ENCODE measurements around the gene BTF3L4. TPM values are rescaled to one million over a fixed set of nuclear protein-coding genes. Genes with fewer than 3 reads are reported as not detected.

The BTF3L4 gene
- total RNA-seq: 16.1 and 26.5 TPM in 2 replicates

DNA sequence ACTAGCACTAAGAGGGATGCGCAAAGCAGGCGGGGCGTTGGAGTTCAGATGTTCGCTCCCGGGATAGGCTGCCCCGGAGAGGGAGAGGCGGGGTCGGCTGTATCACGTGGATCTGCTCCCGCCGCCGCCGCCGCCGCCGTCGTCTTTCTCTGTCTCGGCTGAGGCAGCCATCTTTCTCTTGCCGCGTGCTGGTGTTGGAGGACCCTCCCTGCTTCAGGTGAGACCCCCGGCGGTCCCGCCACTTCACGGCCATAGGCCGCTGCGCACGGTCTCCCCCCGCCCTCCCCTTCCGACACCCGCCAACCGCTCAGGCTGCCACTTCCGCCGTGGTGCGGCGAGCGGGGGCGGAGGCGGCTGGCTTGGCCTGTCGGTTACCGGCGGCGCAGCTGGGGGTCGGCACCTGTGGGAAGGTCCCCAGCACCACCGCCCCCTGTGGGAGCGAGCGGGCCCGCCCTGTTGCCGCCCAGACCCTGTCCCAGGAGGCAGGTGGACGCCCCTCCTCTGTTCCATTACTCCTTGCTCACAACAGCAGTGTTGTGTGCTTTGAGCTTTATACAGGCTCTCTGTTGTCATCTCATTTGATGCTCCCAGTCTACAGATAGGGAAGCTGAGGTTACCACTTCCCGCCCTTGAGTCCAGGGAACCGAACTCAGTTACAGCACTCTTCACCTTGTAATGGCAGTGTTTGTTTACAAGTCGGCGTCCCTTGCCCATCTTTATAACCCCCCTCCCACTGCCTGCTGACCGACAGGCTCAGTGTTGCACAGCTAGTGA is at the start of gene BTF3L4:
Gene BTF3L4 (plus strand): TSS at position 133 of the 774 bp plus-strand sequence. CDS start 3,553 bp downstream, outside the sequence.

DNA sequence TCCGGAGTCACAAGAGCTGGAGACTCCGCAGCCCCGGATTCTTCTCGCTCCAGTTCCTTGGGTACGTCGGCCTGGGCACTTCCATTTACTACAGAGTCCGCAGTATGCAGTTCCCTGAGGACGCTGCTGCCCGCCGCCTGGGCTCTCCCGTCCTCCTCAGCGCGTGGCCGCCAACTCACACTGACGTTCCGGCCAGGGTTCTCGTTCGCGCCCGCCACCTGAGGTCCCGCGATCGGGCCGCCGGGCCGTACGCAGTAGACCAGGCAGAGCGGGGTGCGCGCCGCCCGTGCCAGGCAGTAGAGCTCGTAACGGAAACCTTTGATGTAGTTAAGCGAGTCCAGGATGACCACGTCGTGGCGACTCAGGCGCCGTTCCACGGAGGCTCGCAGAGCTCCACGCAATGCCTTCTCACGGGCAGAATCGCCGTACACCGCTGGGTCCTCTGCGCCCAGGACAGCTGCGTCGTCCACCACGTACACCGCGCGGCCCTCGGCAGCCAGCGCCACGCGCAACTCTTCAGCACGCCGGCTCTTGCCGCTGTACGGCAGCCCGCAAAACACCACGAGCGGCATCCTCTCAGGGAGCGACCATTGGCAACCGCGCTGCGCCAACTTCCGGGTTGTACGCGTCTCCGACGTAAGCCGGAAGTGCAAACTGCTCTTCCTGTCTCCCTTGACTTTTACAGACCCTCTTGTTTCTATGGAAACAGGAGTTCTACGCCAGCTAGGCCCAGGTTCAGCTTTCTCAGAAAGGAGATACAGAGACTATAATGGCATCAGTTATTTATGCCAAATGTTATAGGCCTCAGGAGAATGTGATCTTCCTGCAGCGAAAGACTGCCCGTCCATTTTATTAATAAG is 22.7 kb upstream of the BTF3L4 start, which contains the start of gene KTI12:
Gene KTI12 (minus strand): TSS at position 621 of the 860 bp plus-strand sequence. CDS start 49 bp downstream, at position 572.

DNA sequence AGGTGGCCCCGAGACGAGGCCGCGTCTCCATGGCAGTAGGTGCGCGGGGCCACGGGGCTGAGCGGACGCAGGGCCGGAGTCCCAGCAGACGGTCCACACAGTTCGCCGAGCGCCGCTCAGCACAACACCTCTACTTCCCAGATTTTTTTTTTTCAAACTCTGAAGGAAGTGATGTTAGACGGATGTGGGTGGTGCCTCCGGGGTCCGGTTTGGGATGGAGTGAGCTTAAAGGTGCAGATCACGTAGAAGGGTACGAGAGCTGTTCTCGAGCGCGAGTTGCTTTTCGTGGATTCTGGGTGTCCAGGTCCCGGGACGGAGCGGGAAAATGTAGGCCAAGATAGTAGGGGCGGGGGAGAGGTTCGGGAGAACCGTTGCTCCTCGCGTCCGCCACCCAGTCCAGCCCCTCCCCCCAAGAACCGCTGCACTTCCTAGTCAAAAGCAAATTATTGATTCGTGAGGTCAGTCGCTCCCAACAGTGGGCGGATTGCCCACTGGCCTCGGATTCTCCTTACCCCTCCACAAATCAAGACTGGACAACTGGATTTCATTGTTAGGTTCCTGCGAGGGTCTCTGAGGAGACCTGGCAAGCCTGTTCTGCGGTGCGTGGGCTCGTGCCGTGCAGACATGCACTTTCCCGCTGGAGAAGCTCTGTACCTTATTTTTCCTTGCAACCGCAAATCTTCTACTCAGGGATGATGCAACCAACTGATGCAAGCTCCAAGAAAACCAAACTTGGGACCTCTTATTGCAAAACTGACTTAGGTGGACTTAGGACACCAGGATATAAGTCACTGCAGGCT is 829 bp upstream of the BTF3L4 start, which contains the start of gene TXNDC12:
Gene TXNDC12 (minus strand): TSS at position 126 of the 800 bp plus-strand sequence. CDS start 95 bp downstream, at position 31.

Other genes with a start within 250 kb of the BTF3L4 start
- gene NRDC, start 177.6 kb upstream of the BTF3L4 start, total RNA-seq: 69.0 and 82.6 TPM in 2 replicates
- 1.7 and 9.6 TPM in 2 replicates for gene RAB3B, start 65.6 kb upstream of the BTF3L4 start, total RNA-seq
- gene KTI12, start 22.5 kb upstream of the BTF3L4 start, total RNA-seq: 9.1 and 11.6 TPM in 2 replicates
- 17.7 and 18.3 TPM in 2 replicates for gene TXNDC12, start 1.1 kb upstream of the BTF3L4 start, total RNA-seq
- gene ZFYVE9, start 85.8 kb downstream of the BTF3L4 start, total RNA-seq: 30.7 and 33.7 TPM in 2 replicates